ENCODE measurements around the gene RFNG.

GRCh38 chr17:82062076-82062983 is 10.7 kb upstream of the RFNG start:
- TF ChIP-seq POLR2A (IDR thresholded peaks at IDR 0.05) (no peak), POLR2AphosphoS5 (IDR thresholded peaks at IDR 0.05; ENCODE audit: insufficient read depth in 1 of 2, low read depth in 1 of 2) (no peak), CTCF (IDR thresholded peaks at IDR 0.05) (no peak)

All from vagina (tissue), 2 donors.